ENCODE data around the gene PHPT1. TPM values are rescaled to one million over a fixed set of nuclear protein-coding genes. Genes with fewer than 3 reads are reported as not detected.
"Not testable (repeated sequence)": the region's sequence is repeated elsewhere in the genome, so short reads cannot be mapped to it uniquely, and the experiment has no call there.

Gene PHPT1
- total RNA-seq, 1 donor from 2014 or later, result 89.6 TPM

GRCh38 chr9:136883670-136884069 is 34.5 kb downstream of the PHPT1 start:
- DNase-seq (ENCODE audit: low spot score), result not testable (repeated sequence)

GRCh38 chr9:136885950-136886578 is 36.9 kb downstream of the PHPT1 start, which contains the start of gene TRAF2:
Gene TRAF2, plus strand, starts transcription at chr9:136886516. Its CDS starts 12,225 bp downstream, at chr9:136898741.
- DNase-seq (ENCODE audit: low spot score), result peak; percentile 99

DNA sequence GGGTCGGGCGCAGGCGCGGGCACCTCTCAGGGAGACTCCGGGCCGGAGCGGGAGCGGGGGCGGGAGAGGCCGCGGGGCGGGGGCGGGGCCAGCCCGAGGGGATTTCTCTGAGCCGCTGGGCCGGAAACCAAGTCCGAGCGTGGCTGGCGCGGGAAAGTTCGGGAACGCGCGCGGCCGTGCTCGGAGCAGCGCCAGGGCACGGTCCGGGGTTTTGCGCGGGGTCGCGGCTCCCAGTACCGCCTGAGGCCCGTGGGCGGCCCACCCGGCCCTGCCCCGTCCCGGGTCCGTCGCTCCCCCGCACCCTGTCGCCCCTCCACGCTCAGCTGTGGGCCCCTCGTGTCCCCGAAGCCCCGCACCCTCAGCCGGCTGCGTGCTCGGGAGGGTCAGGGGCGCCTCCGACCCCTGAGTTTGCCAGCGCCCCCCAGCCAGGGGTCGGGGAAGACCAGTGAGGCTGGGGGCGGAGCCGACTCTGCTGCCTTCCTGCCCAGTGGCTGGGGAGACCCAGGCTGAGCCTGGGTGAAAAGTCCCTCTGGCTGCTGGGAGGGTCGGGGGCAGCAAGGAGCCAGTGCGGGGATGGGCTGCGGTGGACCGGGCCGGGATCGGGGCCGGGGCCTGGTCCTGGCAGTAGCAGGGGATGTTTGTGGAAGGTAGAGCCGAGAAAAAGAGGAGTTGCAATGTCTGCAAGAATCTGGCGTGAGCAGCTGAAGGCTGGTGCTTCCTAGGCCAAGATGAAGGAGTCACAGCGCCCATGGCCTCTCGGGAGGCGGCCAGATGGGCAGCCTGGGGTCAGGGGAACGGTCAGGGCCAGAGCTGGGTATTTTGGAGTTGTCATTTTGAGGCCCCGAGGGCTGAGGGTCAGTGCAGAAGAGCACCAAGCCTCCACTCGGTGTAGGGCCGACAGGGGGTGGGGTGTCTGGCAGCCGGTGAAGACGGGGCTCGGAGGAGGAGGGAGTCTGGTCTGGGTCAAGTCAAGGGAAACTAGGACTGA is 37.7 kb downstream of the PHPT1 start:
- DNase-seq (ENCODE audit: low spot score), result no peak

GRCh38 chr9:136888454-136888853 is 39.2 kb downstream of the PHPT1 start:
- no peak for DNase-seq (ENCODE audit: low spot score)

DNA sequence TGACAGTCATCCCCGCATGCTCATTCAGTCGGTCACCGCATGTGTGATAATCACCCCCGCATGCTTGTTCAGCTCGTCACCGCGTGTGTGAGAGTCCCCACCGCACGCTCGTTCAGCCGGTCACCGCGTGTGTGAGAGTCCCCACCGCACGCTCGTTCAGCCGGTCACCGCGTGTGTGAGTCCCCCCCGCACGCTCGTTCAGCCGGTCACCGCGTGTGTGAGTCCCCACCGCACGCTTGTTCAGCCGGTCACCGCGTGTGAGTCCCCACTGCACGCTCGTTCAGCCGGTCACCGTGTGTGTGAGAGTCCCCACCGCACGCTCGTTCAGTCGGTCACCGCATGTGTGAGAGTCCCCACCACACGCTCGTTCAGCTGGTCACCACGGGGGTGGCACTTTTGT is 40.6 kb downstream of the PHPT1 start:
- no peak for DNase-seq (ENCODE audit: low spot score)

DNA sequence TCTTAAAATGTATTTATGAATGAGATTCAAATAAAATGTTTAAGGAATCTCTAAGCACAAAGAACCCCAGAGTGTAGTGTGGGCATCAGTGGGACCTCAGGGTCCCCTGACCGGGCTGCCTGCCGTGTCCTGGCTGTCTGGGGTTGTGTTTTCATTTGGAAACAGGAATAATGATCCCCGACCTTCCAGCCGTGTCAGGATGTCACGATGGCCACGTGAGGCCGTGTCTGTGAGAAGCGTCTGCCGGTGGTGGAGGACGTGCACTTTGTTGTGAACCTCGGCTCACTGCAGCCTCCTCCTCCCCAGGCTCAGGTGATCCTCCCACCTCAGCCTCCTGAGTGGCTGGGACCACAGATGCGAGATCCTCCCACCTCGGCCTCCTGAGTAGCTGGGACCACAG is 41.5 kb downstream of the PHPT1 start:
- no peak for DNase-seq (ENCODE audit: low spot score)

GRCh38 chr9:136896027-136896426 is 46.8 kb downstream of the PHPT1 start:
- DNase-seq (ENCODE audit: low spot score), result no peak

DNA sequence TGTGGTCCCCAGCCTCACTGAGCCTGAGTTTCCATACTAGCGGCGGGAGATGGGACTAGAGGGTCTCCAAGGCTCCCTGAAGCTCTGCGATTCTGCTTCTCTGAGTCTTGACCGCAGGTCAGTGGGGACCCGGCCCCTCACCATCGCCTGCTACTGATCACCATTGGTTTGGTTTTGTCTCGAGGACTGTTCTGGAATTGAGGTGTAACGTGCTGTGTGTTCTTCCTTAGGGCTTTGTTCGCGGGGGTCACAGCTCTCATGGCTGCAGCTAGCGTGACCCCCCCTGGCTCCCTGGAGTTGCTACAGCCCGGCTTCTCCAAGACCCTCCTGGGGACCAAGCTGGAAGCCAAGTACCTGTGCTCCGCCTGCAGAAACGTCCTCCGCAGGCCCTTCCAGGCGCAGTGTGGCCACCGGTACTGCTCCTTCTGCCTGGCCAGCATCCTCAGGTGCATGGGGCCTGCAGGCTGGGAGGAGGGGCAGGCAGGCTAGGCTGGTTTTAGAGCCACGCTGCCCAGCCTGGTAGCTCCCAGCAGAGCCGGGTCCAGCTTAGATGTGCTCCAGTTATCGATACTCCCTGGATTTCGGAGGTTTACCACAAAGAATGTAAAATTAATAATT is 49.4 kb downstream of the PHPT1 start:
- no peak for DNase-seq (ENCODE audit: low spot score)

DNA sequence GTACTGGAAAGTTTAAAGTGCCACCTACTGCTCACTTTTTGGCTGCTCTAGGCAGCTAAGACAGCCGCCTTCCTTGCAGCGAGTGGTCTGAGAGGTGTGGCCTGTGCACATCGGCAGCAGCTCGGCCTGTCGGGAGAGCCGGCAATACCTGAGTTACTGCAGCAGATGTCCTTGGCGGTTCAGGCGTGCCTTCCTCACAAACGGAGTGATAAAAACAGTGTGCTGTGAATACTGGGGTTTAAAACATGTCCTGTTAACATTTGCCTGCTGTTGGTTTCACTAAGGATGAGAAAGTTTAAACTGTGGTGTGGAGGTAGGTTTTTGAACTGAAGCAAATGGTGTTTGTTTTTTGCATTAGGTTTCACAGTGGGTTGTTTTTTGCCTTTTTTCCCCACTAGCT is 50.0 kb downstream of the PHPT1 start:
- no peak for DNase-seq (ENCODE audit: low spot score)

- no peak for DNase-seq (ENCODE audit: low spot score)
These were observed 51.3 kb downstream of the PHPT1 start for GRCh38 chr9:136900556-136900955.

Small RNA genes within 50 kb of the gene (microRNA-seq; reads per million reads assigned to microRNA genes)
- not detected for gene MIR4292 (ENCODE audit: borderline number of aligned reads)
- not detected for gene MIR4479 (ENCODE audit: borderline number of aligned reads)

Other genes with a start within 250 kb of the PHPT1 start
- 155 TPM for gene EGFL7, start 186.5 kb upstream of the PHPT1 start, total RNA-seq
- 547 TPM for gene AGPAT2, start 162.0 kb upstream of the PHPT1 start, total RNA-seq
- 3.9 TPM for gene DIPK1B, start 136.8 kb upstream of the PHPT1 start, total RNA-seq
- 9.2 TPM for gene LCN10, start 106.5 kb upstream of the PHPT1 start, total RNA-seq
- 16.2 TPM for gene LCN6, start 100.9 kb upstream of the PHPT1 start, total RNA-seq
- gene LCN8, start 91.2 kb upstream of the PHPT1 start, total RNA-seq, result not detected
- gene LCN15, start 84.9 kb upstream of the PHPT1 start, total RNA-seq, result 0.32 TPM
- 33.0 TPM for gene TMEM141, start 58.1 kb upstream of the PHPT1 start, total RNA-seq
- gene CCDC183, start 53.1 kb upstream of the PHPT1 start, total RNA-seq, result 0.71 TPM
- 54.9 TPM for gene RABL6, start 41.5 kb upstream of the PHPT1 start, total RNA-seq
- gene AJM1, start 6.9 kb upstream of the PHPT1 start, total RNA-seq, result 1.00 TPM
- gene MAMDC4, start 2.9 kb downstream of the PHPT1 start, total RNA-seq, result 1.6 TPM
- gene EDF1, start 16.9 kb downstream of the PHPT1 start, total RNA-seq, result 215 TPM
- 8.8 TPM for gene TRAF2, start 37.1 kb downstream of the PHPT1 start, total RNA-seq
- 95.2 TPM for gene FBXW5, start 95.3 kb downstream of the PHPT1 start, total RNA-seq
- gene C8G, start 95.8 kb downstream of the PHPT1 start, total RNA-seq, result not detected
- not detected for gene LCN12, start 102.9 kb downstream of the PHPT1 start, total RNA-seq
- 249 TPM for gene PTGDS, start 128.1 kb downstream of the PHPT1 start, total RNA-seq
- 0.71 TPM for gene LCNL1, start 133.6 kb downstream of the PHPT1 start, total RNA-seq
- gene PAXX, start 143.0 kb downstream of the PHPT1 start, total RNA-seq, result 29.4 TPM
- 1.6 TPM for gene CLIC3, start 147.2 kb downstream of the PHPT1 start, total RNA-seq
- gene ABCA2, start 178.8 kb downstream of the PHPT1 start, total RNA-seq, result 47.2 TPM
- gene FUT7, start 182.7 kb downstream of the PHPT1 start, total RNA-seq, result 0.55 TPM
- gene NPDC1, start 196.8 kb downstream of the PHPT1 start, total RNA-seq, result 95.3 TPM
- gene ENTPD2, start 204.7 kb downstream of the PHPT1 start, total RNA-seq, result not detected
- 0.42 TPM for gene SAPCD2, start 221.1 kb downstream of the PHPT1 start, total RNA-seq
- gene UAP1L1, start 228.1 kb downstream of the PHPT1 start, total RNA-seq, result 28.1 TPM
- gene MAN1B1, start 237.6 kb downstream of the PHPT1 start, total RNA-seq, result 33.0 TPM